HS-5 (cell line): ENCODE results near the gene TRIML2.

Experiments
- DNase-seq: peaks from one replicate; pipeline ENCODE4 v3.0.0-alpha.2; 2012; ENCODE audit warnings: low read depth

TRIML2 gene

DNA sequence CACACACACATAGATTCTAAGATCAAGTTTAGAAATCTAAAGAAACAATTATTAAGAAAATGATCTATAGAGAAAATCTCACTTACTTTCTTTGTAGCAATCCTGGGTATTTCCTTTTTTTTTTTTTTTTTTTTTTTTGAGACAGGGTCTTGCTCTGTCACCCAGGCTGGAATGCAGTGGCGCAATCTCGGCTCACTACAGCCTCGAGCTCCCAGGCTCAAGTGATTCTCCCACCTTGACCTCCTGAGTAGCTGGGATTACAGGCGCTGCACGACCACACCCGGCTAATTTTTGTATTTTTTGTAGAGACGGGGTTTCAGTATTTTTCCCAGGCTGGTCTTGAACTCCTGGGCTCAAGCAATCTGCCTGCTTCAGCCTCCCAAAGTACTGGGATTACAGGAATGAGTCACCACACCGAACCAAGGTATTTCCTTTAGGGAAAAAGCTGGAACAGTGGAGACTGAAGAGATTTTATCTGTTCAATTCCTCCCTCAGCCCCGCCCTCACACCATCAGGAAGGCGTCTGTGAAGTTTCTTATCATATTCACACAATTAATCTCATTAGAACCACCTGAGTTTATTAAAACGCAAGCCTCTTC is at the start of gene TRIML2:
Gene TRIML2, minus strand, starts transcription at position 447 of the 599 bp plus-strand sequence. CDS start 4,235 bp downstream, outside the sequence.
- DNase-seq = no peak

DNA sequence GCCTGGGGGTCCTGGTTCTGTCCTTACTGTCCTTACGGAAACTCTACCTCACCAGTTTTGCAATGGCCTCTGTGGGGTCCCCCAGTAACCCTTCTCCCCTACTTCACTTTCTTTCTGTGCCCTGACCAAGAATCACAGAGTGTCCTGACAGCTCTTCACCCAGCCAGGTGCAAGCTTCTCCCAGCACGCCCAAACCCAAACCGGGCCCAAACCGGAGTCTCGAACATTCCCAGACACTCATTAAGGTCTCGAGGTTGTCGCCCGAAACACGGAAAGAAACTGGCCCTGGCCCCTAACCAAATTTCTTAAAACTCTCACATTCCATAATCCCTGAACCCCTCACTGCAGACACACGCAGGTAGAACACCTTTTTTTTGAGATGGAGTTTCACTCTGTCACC is 48.9 kb upstream of the TRIML2 start:
- no peak for DNase-seq

GRCh38 chr4:188154668-188155405 is 45.4 kb upstream of the TRIML2 start:
- no peak for DNase-seq

DNA sequence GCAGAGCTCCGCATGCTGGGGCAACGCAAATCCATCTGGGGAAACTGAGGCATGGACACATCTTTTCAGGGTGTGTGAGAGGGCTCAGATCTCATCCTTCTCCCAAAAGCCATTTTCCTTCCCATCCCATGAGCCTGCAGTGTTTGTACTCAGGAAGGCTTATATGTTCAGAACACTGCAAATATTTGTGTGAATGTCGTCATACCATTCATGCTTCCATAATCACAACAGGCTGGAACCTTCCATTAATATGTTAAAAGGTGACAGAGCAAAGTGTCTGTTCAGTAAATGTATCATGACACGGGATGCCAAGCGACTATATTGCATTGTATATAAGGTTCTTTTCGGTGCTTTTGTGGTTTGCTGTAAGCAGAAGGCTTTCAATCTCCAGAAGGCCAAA is 38.4 kb upstream of the TRIML2 start:
- DNase-seq = no peak

GRCh38 chr4:188147176-188147575 is 37.8 kb upstream of the TRIML2 start:
- DNase-seq = no peak

DNA sequence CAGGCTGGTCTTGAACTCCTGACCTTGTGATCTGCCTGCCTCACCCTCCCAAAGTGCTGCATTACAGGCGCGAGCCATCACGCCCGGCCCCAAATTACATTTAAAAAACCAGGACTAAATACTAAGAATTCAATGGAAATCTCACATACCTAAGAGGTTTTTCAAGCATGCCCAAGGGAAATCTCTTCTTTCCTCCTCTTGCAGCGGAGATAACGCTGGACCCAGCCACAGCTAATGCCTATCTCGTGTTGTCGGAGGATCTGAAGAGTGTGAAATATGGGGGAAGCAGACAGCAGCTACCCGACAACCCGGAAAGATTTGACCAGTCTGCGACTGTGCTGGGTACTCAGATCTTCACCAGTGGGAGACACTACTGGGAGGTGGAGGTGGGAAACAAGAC is 37.2 kb upstream of the TRIML2 start:
- DNase-seq = no peak

- no peak for DNase-seq
These were observed 36.2 kb upstream of the TRIML2 start for GRCh38 chr4:188145601-188146000.

DNA sequence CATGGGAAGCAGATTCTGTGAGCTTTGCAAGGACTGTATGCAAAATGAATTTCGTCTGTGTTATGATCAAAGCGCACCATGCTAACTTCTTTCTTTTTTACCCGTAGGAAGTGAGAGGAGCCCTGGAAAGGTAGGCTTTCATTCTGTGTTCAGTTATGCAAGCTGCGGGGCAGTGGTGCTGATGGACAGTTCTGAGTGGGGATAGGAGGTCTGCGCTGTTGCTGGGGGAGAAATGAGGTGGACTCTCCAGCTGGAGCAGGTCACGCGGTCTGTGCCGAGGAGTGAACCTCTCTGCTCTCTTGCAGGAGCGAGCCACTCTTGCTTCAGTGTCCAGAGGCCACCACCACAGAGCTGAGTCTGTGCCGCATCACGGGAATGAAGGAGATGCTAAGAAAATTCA is 34.3 kb upstream of the TRIML2 start:
- no peak for DNase-seq

DNA sequence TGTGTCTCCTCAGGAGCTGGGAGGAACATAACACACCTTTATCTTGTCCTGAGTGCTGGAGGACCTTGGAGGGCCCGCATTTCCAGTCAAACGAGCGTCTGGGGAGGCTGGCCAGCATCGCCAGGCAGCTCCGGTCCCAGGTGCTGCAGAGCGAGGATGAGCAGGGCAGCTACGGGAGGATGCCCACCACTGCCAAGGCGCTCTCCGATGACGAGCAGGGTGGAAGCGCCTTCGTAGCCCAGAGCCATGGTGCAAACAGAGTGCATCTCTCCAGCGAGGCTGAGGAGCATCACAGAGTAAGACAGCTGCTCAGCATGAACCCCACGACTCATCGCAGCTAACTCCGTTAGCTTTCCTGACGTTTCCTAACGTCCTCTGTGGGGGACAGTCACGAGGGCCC is 30.3 kb upstream of the TRIML2 start:
- no peak for DNase-seq

GRCh38 chr4:188139141-188139540 is 29.7 kb upstream of the TRIML2 start, which contains the start of gene TRIML1:
Gene TRIML1, plus strand, starts transcription at chr4:188139441. Its CDS starts 118 bp downstream, at chr4:188139559.
- DNase-seq = no peak

GRCh38 chr4:188138227-188138626 is 28.8 kb upstream of the TRIML2 start:
- no peak for DNase-seq

DNA sequence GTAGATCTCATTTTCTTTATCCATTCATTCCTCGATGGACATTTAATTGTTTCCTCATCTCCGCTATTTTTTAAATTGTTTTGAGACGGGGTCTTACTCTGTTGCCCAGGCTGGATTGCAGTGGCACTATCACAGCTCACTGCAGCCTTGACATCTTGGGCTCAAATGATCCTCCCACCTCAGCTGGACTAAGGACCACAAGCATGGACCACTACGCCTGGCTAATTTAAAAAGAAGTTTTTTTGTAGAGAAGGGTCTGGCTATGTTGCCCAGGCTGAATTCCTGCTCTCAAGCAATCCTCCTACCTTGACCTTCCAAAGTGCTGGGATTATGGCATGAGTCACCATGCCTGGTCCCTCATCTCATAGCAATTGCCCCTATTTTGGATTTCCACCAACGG is 22.8 kb upstream of the TRIML2 start:
- DNase-seq = no peak

DNA sequence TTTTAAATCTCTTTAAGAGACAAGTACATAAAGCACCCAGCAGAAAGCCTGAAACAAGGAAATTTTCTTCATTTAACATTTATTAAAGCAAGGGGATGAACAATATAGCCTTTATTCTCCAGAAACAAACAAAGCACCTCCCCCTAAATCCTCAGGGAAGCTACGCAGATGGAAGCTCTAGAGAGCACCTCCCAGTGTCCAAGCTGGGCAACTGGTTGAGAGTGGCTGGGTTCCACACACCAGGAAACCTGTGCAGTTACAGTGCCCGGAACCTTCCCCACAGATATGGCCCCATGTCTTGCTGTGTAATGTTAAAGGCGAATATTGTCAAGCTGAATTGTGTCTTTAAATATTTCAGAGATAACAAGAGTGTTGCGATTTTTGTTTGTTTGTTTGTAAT is 21.0 kb upstream of the TRIML2 start:
- no peak for DNase-seq

GRCh38 chr4:188127214-188127874 is 17.9 kb upstream of the TRIML2 start:
- peak; percentile 68 for DNase-seq

- DNase-seq = no peak
These were observed 12.1 kb upstream of the TRIML2 start for GRCh38 chr4:188121530-188121929.

DNA sequence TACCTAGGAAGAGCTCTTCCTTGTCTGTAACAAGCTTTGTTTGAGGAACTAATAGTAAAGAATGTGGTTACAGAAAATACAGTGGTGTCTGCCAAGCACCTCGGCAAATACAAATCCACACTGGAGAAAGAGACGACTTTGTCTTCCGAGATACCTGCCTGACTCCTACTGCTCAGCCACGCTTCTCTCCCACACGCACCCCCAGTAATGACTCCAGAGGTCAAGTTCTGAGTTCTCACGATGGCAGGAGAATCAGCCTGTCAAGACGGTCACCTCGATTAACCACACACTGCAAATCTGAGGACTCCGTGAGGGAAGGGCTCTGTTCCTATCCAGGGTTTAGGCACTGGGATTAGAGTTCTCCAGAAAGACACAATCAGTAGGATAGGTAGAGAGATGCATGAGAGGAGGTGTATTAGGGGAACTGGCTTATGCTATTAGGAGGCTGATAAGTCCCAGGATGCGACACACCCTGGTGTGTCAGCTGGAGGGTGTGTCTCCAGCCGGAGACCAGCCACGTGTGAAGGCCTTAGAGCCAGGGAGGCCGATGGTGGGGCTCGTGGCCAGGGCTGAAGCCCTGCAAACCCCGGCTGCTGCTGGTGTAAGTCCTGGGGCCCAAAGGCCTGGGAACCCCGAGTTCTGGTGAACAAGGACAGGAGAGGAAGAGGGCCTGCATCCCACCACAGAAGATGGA is 8.4 kb upstream of the TRIML2 start:
- no peak for DNase-seq

- no peak for DNase-seq
These were observed 3.8 kb upstream of the TRIML2 start for GRCh38 chr4:188113156-188113555.

GRCh38 chr4:188111955-188112354 is 2.6 kb upstream of the TRIML2 start:
- DNase-seq = no peak

DNA sequence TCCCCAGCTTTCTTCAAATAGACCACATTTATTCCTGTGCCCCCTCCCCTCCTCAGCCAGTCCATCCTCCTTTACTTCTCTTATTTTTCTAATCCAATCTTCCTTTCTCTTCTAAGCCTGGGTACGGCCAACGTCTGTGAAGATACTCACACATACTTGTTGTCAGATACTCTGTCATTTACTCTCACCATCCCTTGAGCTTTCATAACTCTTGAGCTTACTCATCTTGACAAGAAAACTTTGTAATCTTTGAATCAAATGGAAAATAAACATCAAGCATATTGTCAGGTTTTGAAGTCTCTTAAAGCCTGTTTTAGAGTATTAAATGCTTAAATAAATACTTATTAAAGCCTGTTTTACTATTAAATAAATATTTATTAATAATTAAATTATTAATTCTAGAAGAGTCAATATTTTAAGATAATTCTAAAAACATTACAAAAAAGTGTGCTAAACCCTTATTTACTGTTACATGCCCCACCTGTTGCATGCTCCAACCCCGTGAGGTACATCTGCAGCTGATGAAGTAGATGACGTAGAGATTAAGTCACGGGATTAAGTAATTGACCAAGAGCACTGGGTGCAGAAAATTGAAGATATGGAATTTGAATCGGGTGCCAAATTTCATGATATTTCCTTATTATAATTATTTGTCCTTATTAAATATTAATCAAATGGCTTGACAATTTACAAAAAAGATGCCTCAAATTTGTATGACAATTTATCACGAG is 1.5 kb upstream of the TRIML2 start:
- DNase-seq = no peak

DNA sequence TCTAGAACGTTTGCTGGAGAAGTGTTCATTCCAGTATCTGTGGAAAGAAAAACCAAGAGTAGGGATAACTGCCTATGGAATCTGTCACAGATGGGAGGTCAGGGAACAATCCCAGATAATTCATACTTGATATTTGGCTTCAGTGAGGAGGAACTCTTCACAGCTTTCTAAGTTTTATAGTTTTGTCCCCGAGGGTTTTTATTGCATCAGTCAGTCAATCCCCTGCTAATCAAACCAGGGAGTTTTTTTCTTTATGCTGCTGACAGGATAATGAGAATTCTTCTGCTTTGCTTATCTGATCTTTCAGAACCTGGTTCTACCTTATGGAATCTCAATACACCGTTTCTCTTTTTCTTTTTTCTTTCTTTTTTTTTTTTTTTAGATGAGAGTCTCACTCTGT is 633 bp upstream of the TRIML2 start:
- DNase-seq = no peak

DNA sequence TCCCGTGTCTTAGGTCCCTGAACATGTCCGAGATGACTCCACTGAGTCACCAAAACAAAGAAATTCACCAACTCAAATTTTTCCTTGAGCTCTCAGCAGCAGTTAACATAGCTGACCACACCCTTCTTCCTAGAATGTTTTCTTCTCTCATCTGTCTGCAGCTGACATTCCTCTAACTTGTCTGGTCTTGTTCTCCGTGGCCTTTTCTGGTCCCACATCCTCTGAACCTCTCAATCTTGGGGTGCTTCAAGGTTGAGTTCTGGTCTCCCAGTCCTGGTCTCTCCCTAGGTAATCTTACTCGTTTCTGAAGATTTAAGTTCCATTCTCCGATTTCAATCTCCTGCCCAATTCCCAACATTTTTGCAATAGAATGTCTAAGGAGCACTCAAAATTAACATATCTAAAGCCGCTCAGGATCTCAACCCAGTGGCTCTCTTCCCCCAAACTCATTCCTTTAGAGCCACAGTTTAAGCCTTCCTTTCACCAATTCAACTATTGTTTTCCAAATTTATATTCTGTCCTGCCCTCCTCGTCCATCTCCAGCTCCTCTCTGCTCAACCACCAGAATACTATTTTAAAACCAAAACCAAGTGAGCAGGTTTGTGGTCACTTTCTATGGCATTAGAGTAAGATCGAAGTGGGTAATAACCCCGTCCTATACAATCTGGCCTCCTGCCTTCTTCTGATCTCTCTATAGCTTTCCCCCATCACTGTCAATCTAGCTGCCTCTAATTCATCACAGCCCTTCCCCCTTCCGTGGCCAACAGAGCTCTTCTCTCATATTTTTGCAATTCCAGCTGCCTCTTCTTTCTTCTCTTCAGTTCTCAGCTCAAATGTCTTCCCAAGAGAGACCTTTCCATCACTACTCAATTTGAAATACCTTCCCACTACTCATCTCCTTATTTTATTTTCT is 1.2 kb downstream of the TRIML2 start:
- no peak for DNase-seq
